Measurements from ENCODE around the gene EPB41L1.

Gene EPB41L1

DNA sequence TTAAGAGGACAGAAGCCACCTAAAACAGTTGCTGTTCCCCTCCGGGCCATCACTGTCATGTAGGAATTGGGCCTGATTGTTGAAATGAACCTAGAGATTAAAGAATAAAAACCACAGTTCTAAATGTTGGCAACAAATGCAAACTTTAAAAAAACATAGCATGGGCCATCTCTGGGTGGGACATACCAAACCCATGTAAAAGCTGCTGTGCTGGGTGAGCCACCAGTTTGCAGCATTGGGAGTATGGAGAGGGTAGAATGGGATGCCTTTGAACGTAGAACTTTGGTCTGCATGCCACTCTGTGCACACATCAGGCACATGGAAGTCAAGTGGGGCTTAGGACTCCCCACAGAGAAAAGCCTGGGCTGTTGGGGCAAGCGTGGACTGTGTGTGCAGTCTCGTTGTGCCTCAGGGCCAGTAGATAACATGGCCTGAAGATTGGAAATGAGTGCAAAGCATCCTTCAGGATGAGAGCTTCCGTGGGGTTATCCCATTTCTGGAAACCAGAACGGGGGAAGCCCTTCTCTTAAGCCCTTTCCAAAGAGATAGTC, 28.1 kb downstream of the EPB41L1 start (continued):
- TF ChIP-seq, protein P1, sequence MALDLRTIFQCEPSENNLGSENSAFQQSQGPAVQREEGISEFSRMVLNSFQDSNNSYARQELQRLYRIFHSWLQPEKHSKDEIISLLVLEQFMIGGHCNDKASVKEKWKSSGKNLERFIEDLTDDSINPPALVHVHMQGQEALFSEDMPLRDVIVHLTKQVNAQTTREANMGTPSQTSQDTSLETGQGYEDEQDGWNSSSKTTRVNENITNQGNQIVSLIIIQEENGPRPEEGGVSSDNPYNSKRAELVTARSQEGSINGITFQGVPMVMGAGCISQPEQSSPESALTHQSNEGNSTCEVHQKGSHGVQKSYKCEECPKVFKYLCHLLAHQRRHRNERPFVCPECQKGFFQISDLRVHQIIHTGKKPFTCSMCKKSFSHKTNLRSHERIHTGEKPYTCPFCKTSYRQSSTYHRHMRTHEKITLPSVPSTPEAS (tag by site-specific recombination; IDR thresholded peaks at IDR 0.05) = no peak
- TF ChIP-seq ZNF701 (tag by site-specific recombination; IDR thresholded peaks at IDR 0.05) (no peak), ZNF529 (tag by site-specific recombination; IDR thresholded peaks at IDR 0.05; ENCODE audit: insufficient replicate concordance) (no peak), ZBTB17 (tag by site-specific recombination; IDR thresholded peaks at IDR 0.05) (no peak), ZNF555 (tag by site-specific recombination; conservative IDR thresholded peaks at IDR 0.05) (no peak), ZNF768 (tag by site-specific recombination; IDR thresholded peaks at IDR 0.05) (no peak)
- TF ChIP-seq, protein P2, sequence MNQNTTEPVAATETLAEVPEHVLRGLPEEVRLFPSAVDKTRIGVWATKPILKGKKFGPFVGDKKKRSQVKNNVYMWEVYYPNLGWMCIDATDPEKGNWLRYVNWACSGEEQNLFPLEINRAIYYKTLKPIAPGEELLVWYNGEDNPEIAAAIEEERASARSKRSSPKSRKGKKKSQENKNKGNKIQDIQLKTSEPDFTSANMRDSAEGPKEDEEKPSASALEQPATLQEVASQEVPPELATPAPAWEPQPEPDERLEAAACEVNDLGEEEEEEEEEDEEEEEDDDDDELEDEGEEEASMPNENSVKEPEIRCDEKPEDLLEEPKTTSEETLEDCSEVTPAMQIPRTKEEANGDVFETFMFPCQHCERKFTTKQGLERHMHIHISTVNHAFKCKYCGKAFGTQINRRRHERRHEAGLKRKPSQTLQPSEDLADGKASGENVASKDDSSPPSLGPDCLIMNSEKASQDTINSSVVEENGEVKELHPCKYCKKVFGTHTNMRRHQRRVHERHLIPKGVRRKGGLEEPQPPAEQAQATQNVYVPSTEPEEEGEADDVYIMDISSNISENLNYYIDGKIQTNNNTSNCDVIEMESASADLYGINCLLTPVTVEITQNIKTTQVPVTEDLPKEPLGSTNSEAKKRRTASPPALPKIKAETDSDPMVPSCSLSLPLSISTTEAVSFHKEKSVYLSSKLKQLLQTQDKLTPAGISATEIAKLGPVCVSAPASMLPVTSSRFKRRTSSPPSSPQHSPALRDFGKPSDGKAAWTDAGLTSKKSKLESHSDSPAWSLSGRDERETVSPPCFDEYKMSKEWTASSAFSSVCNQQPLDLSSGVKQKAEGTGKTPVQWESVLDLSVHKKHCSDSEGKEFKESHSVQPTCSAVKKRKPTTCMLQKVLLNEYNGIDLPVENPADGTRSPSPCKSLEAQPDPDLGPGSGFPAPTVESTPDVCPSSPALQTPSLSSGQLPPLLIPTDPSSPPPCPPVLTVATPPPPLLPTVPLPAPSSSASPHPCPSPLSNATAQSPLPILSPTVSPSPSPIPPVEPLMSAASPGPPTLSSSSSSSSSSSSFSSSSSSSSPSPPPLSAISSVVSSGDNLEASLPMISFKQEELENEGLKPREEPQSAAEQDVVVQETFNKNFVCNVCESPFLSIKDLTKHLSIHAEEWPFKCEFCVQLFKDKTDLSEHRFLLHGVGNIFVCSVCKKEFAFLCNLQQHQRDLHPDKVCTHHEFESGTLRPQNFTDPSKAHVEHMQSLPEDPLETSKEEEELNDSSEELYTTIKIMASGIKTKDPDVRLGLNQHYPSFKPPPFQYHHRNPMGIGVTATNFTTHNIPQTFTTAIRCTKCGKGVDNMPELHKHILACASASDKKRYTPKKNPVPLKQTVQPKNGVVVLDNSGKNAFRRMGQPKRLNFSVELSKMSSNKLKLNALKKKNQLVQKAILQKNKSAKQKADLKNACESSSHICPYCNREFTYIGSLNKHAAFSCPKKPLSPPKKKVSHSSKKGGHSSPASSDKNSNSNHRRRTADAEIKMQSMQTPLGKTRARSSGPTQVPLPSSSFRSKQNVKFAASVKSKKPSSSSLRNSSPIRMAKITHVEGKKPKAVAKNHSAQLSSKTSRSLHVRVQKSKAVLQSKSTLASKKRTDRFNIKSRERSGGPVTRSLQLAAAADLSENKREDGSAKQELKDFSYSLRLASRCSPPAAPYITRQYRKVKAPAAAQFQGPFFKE (tag by site-specific recombination; IDR thresholded peaks at IDR 0.05; ENCODE audit: borderline replicate concordance) = no peak

DNA sequence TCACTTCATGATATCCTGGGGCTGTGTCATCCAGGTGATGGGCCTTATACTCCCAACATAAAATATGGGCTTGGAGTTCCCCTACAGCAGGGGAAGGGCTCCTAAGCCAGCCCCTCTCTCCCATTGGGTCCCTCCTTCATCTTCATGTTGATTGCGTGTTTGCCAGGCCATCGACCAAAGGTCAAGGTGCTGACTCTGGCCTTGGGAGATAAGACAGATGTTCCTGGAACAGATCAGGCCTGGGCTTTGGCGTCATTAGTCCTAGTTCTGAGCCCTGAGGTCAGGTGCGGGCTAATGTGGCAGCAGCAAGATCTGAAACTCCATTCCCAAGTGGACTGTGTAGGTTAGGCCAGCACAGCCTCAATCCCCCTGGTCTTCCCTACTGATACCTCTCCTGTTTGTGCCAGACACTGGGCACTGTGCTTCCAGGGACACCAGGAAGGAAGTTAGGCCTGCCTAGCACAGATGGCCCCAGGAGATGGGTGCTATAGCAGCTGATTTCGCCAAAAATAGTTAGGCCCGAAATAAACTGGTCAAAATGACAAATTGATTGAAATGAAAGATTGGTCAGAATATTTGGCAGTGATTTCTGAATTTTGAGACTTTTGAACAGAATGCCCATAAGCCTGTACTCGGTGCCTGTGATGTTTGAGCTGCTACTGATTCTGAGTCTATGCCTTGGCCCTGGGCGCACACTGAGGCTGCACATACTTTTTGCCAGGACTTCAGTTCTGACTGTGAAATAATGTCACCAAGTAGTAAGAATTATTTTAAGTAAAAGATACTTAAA, 28.8 kb downstream of the EPB41L1 start:
- Histone ChIP-seq H3K36me3 (ENCODE audit: control insufficient read depth in 2 of 2, insufficient read depth in 1 of 2, low read length in 2 of 2) (peaks cover 0 to 52% of the 10 kb centered on the region in 2 experiments; a peak in 2 of 3 replicates), H3K4me3 (ENCODE audit: low read depth, low read length) (no peak overlapping the region), H3K9me3 (ENCODE audit: control insufficient read depth, insufficient read depth, low read depth, low read length) (no peaks in the 10 kb centered on the region), H3K4me1 (ENCODE audit: control insufficient read depth, insufficient read depth, low read length) (no peaks in the 10 kb centered on the region), H3K27ac (ENCODE audit: extremely low read depth, low read depth, low read length) (no peak overlapping the region)
- ChIA-PET POLR2A (no interaction called here), CTCF (interaction anchor here (1.3 to 3.5 kb wide), 2 partner anchors 16 to 25 kb away, joined by 4 to 14 read pairs; no protein-coding TSS in a partner anchor)
- TF ChIP-seq, protein P3, sequence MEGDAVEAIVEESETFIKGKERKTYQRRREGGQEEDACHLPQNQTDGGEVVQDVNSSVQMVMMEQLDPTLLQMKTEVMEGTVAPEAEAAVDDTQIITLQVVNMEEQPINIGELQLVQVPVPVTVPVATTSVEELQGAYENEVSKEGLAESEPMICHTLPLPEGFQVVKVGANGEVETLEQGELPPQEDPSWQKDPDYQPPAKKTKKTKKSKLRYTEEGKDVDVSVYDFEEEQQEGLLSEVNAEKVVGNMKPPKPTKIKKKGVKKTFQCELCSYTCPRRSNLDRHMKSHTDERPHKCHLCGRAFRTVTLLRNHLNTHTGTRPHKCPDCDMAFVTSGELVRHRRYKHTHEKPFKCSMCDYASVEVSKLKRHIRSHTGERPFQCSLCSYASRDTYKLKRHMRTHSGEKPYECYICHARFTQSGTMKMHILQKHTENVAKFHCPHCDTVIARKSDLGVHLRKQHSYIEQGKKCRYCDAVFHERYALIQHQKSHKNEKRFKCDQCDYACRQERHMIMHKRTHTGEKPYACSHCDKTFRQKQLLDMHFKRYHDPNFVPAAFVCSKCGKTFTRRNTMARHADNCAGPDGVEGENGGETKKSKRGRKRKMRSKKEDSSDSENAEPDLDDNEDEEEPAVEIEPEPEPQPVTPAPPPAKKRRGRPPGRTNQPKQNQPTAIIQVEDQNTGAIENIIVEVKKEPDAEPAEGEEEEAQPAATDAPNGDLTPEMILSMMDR (tag by site-specific recombination; IDR thresholded peaks at IDR 0.05) = no peak
- TF ChIP-seq ZNF701 (tag by site-specific recombination; IDR thresholded peaks at IDR 0.05) = no peak
- no peak for TF ChIP-seq WT1 (tag by site-specific recombination; IDR thresholded peaks at IDR 0.05)
- no peak for TF ChIP-seq ZNF521 (tag by site-specific recombination; IDR thresholded peaks at IDR 0.05)
- no peak for TF ChIP-seq ZNF335 (tag by site-specific recombination; conservative IDR thresholded peaks at IDR 0.05)
- no peak for TF ChIP-seq ZNF561 (tag by site-specific recombination; IDR thresholded peaks at IDR 0.05; ENCODE audit: borderline replicate concordance)
- TF ChIP-seq ZNF621 (tag by site-specific recombination; IDR thresholded peaks at IDR 0.05) = no peak
- TF ChIP-seq, protein P4, sequence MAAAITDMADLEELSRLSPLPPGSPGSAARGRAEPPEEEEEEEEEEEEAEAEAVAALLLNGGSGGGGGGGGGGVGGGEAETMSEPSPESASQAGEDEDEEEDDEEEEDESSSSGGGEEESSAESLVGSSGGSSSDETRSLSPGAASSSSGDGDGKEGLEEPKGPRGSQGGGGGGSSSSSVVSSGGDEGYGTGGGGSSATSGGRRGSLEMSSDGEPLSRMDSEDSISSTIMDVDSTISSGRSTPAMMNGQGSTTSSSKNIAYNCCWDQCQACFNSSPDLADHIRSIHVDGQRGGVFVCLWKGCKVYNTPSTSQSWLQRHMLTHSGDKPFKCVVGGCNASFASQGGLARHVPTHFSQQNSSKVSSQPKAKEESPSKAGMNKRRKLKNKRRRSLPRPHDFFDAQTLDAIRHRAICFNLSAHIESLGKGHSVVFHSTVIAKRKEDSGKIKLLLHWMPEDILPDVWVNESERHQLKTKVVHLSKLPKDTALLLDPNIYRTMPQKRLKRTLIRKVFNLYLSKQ (tag by site-specific recombination; IDR thresholded peaks at IDR 0.05; ENCODE audit: borderline replicate concordance) = no peak
- TF ChIP-seq ZNF155 (tag by site-specific recombination; IDR thresholded peaks at IDR 0.05) = no peak
- TF ChIP-seq, protein P5, sequence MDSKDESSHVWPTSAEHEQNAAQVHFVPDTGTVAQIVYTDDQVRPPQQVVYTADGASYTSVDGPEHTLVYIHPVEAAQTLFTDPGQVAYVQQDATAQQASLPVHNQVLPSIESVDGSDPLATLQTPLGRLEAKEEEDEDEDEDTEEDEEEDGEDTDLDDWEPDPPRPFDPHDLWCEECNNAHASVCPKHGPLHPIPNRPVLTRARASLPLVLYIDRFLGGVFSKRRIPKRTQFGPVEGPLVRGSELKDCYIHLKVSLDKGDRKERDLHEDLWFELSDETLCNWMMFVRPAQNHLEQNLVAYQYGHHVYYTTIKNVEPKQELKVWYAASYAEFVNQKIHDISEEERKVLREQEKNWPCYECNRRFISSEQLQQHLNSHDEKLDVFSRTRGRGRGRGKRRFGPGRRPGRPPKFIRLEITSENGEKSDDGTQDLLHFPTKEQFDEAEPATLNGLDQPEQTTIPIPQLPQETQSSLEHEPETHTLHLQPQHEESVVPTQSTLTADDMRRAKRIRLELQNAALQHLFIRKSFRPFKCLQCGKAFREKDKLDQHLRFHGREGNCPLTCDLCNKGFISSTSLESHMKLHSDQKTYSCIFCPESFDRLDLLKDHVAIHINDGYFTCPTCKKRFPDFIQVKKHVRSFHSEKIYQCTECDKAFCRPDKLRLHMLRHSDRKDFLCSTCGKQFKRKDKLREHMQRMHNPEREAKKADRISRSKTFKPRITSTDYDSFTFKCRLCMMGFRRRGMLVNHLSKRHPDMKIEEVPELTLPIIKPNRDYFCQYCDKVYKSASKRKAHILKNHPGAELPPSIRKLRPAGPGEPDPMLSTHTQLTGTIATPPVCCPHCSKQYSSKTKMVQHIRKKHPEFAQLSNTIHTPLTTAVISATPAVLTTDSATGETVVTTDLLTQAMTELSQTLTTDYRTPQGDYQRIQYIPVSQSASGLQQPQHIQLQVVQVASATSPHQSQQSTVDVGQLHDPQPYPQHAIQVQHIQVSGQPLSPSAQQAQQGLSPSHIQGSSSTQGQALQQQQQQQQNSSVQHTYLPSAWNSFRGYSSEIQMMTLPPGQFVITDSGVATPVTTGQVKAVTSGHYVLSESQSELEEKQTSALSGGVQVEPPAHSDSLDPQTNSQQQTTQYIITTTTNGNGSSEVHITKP (tag by site-specific recombination; IDR thresholded peaks at IDR 0.05) = no peak
- TF ChIP-seq, protein P6, sequence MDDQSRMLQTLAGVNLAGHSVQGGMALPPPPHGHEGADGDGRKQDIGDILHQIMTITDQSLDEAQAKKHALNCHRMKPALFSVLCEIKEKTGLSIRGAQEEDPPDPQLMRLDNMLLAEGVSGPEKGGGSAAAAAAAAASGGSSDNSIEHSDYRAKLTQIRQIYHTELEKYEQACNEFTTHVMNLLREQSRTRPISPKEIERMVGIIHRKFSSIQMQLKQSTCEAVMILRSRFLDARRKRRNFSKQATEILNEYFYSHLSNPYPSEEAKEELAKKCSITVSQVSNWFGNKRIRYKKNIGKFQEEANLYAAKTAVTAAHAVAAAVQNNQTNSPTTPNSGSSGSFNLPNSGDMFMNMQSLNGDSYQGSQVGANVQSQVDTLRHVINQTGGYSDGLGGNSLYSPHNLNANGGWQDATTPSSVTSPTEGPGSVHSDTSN (CRISPR knock-in tag; IDR thresholded peaks at IDR 0.05) = no peak
- no peak for TF ChIP-seq ZNF16 (tag by site-specific recombination; IDR thresholded peaks at IDR 0.05; ENCODE audit: low read depth)
- no peak for TF ChIP-seq ZNF473 (tag by site-specific recombination; IDR thresholded peaks at IDR 0.05)
